Germinal center (tissue), 1 donor: ENCODE measurements around the gene SLC39A6.
A peak's percentile ranks its signal among the peaks of the same experiment; 100 is the strongest.
"Not testable (repeated sequence)": the region's sequence is repeated elsewhere in the genome, so short reads cannot be mapped to it uniquely, and the experiment has no call there.

Source experiments
- DNase-seq: peaks from one replicate; pipeline ENCODE4 v3.0.0; 2012; ENCODE audit warnings: mixed read lengths, low spot score

The SLC39A6 gene

DNA sequence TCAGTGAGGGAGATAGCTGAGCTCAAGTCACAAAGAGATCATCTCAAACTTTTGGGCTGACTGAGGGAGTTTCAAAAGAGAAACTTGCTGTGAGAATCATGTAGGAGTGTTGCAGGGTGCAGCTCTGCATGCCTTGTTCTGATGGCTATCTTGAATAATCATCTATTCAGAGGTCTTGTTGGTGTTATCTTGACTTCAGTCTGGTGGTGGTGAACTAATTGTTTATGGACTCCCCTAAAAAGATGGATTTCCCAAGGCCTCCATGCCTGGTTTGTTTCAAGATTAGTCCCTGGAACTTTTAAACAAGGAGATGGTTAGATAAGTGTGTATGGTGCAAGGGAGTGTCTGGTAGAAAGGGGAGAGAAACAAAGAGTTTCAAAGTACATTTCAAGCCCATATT, 29.8 kb downstream of the SLC39A6 start:
- DNase-seq, result no peak

- DNase-seq, result no peak
Measured at GRCh38 chr18:36096955-36097354, 32.2 kb downstream of the SLC39A6 start.

DNA sequence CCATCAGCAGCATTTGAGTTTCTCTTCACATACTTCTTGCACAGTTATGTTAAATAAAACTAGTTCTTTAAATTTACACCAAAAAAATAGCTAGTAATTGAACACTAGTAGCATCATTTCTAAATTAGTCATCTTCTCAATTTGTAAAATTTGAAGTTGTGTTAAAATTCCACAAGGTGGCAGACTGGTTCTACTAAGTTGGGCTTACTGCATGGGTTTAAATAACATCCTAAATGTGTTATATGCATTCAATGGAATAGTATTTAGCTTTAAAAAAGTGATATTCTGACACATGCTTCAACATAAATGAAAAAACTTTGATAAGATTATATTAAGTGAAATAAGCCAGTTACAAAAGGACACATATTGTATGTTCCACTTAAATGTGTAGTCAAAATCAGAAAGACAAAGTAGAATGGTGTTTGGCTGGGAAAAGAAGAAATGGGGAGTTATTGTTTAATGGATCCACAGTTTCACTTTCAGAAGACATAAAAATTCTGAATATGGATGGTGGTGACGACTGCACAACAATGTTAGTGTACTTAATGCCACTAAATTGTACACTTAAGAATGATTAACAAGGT, 33.1 kb downstream of the SLC39A6 start:
- peak; percentile 40 for DNase-seq

GRCh38 chr18:36094431-36094830, 34.7 kb downstream of the SLC39A6 start:
- no peak for DNase-seq

DNA sequence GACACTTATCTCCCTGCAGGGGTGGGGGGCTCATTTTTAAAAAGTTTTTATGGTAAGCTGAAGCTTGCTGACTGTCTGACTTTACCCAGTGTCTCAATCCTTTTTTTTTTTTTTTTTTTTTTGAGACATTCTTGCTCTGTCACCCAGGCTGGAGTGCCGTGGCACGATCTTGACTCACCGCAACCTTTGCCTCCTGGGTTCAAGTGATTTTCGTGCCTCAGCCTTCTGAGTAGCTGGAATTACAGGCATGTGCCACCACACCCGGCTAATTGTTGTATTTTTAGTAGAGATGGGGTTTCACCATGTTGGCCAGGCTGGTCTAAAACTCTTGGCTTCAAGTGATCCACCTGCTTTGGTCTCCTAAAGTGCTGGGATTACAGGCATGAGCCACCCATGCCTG, 37.0 kb downstream of the SLC39A6 start:
- not testable (repeated sequence) for DNase-seq

DNA sequence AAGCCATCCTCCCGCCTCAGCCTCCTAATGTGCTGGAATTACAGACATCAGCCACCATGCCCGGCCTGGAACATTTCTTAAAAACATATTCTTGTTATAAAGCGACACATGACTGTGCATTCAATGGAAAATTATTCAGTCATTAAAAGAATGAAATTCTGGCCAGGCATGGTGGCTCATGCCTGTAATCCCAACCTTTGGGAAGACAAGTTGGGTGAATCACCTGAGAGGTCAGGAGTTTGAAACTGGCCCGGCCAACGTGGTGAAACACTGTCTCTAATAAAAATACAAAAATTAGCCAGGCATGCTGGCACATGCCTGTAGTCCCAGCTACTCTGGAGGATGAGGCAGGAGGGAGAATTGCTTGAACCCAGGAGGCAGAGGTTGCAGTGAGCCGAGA, 40.1 kb downstream of the SLC39A6 start:
- no peak for DNase-seq

- no peak for DNase-seq
Measured at GRCh38 chr18:36088256-36088655, 40.9 kb downstream of the SLC39A6 start.

GRCh38 chr18:36086186-36086585, 43.0 kb downstream of the SLC39A6 start:
- no peak for DNase-seq

GRCh38 chr18:36085195-36085594, 43.9 kb downstream of the SLC39A6 start:
- no peak for DNase-seq

DNA sequence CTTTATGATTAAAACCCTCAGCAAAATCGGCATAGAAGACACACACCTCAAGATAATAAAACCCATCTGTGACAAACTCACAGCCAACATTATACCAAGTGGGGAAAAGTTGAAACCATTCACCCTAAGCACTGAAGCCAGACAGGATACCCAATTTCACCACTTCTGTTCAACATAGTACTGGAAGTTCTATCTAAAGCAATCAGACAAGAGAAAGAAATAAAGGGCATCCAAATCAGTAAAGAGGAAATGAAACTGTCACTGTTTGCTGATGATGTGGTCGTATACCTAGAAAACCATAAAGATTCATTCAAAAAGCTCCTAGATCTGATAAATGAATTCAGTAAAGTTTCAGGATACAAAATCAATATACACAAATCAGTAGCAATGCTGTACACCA, 45.4 kb downstream of the SLC39A6 start:
- DNase-seq, result no peak

GRCh38 chr18:36081118-36081517, 48.0 kb downstream of the SLC39A6 start:
- not testable (repeated sequence) for DNase-seq

- DNase-seq, result no peak
Measured at GRCh38 chr18:36078751-36079529, 50.2 kb downstream of the SLC39A6 start.

GRCh38 chr18:36077764-36078163, 51.4 kb downstream of the SLC39A6 start:
- not testable (repeated sequence) for DNase-seq

GRCh38 chr18:36075862-36076587, 53.1 kb downstream of the SLC39A6 start:
- DNase-seq, result no peak

- DNase-seq, result no peak
Measured at GRCh38 chr18:36074435-36074834, 54.7 kb downstream of the SLC39A6 start.

- DNase-seq, result no peak
Measured at GRCh38 chr18:36073676-36074075, 55.5 kb downstream of the SLC39A6 start.

DNA sequence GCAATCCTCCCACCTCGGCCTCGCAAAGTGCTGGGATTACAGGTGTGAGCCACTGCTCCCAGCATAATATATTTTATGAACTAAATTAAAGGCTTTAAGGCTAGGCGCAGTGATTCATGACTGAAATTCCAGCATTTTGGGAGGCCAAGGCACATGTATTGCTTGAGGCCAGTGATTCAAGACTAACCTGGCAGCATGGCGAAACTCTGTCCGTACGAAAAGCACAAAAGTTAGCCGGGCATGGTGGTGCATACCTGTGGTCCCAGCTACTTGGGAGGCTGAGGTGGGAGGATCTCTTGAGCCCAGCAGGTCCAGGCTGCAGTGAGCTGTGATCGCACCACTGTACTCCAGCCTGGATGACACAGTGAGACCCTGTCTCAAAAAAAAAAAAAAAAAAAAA, 56.7 kb downstream of the SLC39A6 start:
- not testable (repeated sequence) for DNase-seq

DNA sequence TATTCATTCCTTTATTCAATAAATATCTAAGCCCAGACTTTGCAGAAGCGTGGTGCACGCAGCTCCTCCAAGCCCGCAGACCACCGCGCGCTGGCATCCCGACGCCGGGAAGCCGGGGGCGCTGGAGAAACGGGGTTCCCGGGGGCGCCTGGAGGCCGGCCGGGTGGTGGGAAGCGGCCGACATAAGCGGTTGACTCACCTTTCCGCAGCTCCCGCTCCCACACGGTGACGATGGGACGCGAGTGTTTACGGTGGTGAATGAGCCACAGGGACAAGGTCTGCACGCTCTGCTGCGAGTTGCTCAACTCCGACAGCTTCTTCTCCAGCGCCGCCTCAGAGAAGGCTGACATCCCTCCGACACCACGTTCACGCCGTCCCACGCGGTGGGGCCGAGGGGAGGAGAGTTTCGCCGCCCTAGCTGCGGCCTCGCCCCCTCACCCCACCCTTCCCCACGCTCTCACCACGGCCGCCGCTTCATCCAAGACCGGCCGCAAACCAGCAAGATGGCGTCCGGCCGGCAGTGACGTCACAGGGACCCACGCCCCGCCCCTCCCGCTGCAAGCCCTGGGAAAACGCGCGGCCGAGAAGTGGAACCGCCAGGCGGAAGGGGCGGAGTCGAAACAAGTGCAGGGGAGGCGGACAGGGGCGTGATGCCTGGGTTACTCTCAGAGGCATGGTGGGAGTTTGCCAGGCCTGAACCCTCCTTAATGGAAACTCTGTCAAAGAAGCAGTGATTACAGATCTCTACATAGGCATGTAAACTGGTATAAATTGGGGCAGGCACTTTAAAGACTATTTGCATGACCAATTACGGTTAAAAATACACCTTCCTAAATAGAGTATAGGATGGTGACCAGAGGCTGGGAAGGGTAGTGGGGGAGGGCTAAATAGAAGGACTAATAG, 61.8 kb downstream of the SLC39A6 start, which contains the start of gene RPRD1A:
Gene RPRD1A, minus strand, starts transcription at position 505 of the 903 bp plus-strand sequence. Its CDS starts 155 bp downstream, at position 350.
- peak; percentile 97 for DNase-seq

DNA sequence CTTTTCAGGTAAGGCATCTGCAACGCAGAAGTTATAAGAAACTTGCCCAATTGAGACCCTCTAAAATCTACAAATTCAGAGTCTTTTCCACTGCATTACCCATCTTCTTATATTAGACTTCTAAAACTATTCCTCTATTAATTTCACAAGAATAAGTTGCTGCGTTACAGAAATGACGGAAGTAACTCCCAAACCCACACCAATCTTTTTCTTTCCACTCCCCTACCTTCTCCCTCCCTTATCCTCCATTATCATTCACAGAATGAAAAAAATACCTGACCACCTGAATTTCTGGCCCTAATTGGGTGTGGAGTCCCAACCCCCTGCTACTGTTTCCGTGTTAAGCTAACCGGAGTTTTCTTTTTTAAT, 62.5 kb downstream of the SLC39A6 start:
- DNase-seq, result peak; percentile 24

DNA sequence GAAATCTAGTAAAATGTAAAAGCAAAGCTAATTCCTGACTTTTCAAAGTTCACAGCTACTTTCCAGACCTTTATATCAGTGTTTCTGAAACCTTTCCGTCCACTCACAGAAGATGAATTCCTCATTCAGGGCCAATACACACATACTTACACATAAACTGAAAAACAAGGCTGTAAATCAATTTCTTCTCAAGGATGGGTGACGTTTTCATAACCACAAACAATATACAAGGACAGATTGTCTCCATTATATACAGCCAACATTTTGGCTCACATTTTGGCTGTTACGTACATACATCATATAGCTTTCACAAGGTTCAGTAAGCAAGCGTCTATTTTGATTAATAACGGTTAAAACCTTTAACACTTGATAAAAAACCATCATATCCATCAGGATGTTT, 63.1 kb downstream of the SLC39A6 start:
- DNase-seq, result no peak

DNA sequence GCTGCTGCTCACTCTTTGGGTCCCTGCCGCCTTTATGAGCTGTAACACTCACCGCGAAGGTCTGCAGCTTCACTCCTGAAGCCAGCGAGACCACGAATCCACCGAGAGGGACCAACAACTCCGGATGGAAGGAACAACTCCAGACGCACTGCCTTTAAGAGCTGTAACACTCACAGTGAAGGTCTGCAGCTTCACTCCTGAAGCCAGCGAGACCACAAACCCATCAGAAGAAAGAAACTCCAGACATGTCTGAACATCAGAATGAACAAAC, 64.4 kb downstream of the SLC39A6 start:
- DNase-seq, result not testable (repeated sequence)
